H9 (cell line): ENCODE data around the gene TNFSF9. TPM values are rescaled to one million over a fixed set of nuclear protein-coding genes. Genes with fewer than 3 reads are reported as not detected.

Source experiments
- DNase-seq: peaks from one replicate; pipeline ENCODE4 v3.0.0-alpha.2; 2017
- H2AFZ ChIP-seq: one replicate; pipeline ENCODE4 v1.6.1; 2013; ENCODE audit warnings: mild to moderate bottlenecking, low read length, control low read depth, moderate library complexity
- H2AK5ac ChIP-seq: 2 replicates; pipeline ENCODE4 v1.6.1; 2013; ENCODE audit warnings: low read length, control low read depth, mixed read lengths; ENCODE audit not compliant: insufficient read length
- H2BK120ac ChIP-seq: one replicate; pipeline ENCODE4 v1.6.1; 2013; ENCODE audit warnings: low read depth, mild to moderate bottlenecking, low read length, control low read depth, inconsistent platforms; ENCODE audit not compliant: poor library complexity, severe bottlenecking
- H2BK12ac ChIP-seq: 2 replicates; pipeline ENCODE4 v1.6.1; 2013; ENCODE audit warnings: low read length, control low read depth, mixed read lengths, low read depth; ENCODE audit not compliant: insufficient read length
- H2BK15ac ChIP-seq: 2 replicates; pipeline ENCODE4 v1.6.1; 2013; ENCODE audit warnings: low read depth, low read length, control low read depth
- H2BK20ac ChIP-seq: one replicate; pipeline ENCODE4 v1.6.1; 2013; ENCODE audit warnings: low read depth, mild to moderate bottlenecking, low read length, control low read depth, inconsistent platforms; ENCODE audit not compliant: poor library complexity, severe bottlenecking
- H2BK5ac ChIP-seq: 2 replicates; pipeline ENCODE4 v1.6.1; 2013; ENCODE audit warnings: low read length, control low read depth, mixed read lengths; ENCODE audit not compliant: insufficient read length
- H3K14ac ChIP-seq: 2 replicates; pipeline ENCODE4 v1.6.1; 2013; ENCODE audit warnings: low read length, control low read depth; ENCODE audit not compliant: insufficient read depth
- H3K18ac ChIP-seq: 2 replicates; pipeline ENCODE4 v1.6.1; 2013; ENCODE audit warnings: low read depth, mild to moderate bottlenecking, mixed read lengths, low read length, control low read depth; ENCODE audit not compliant: insufficient read length
- H3K23ac ChIP-seq: 2 replicates; pipeline ENCODE4 v1.6.1; 2013; ENCODE audit warnings: low read length, control low read depth, mixed read lengths, low read depth; ENCODE audit not compliant: insufficient read length
- H3K23me2 ChIP-seq: 2 replicates; pipeline ENCODE4 v1.6.1; 2013; ENCODE audit warnings: low read depth, mild to moderate bottlenecking, mixed read lengths, low read length, control low read depth; ENCODE audit not compliant: insufficient read length, poor library complexity, severe bottlenecking
- H3K27ac ChIP-seq: 2 replicates; pipeline ENCODE4 v1.5.1; 2013; ENCODE audit warnings: low read length, control low read depth, mixed read lengths, low read depth; ENCODE audit not compliant: insufficient read length
- H3K27me3 ChIP-seq: 2 replicates; pipeline ENCODE4 v1.6.1; 2013; ENCODE audit warnings: low read length, control low read depth, inconsistent platforms; ENCODE audit not compliant: insufficient read depth
- H3K4ac ChIP-seq: 2 replicates; pipeline ENCODE4 v1.6.1; 2013; ENCODE audit warnings: low read depth, mild to moderate bottlenecking, control low read depth, inconsistent platforms, low read length, moderate library complexity
- H3K4me1 ChIP-seq: 2 replicates; pipeline ENCODE4 v1.6.1; 2013; ENCODE audit warnings: low read length, control low read depth, inconsistent platforms; ENCODE audit not compliant: insufficient read depth
- H3K4me2 ChIP-seq: 2 replicates; pipeline ENCODE4 v1.6.1; 2013; ENCODE audit warnings: low read length, control low read depth, mixed read lengths; ENCODE audit not compliant: insufficient read length, insufficient read depth
- H3K56ac ChIP-seq: 2 replicates; pipeline ENCODE4 v1.6.1; 2013; ENCODE audit warnings: low read depth, mild to moderate bottlenecking, mixed read lengths, low read length, control low read depth; ENCODE audit not compliant: insufficient read length
- H3K79me1 ChIP-seq: 2 replicates; pipeline ENCODE4 v1.6.1; 2013; ENCODE audit warnings: low read depth, mild to moderate bottlenecking, moderate library complexity, low read length, control low read depth, inconsistent platforms; ENCODE audit not compliant: insufficient read depth, poor library complexity, severe bottlenecking
- H3K79me2 ChIP-seq: 2 replicates; pipeline ENCODE4 v1.6.1; 2013; ENCODE audit warnings: low read length, control low read depth, inconsistent platforms; ENCODE audit not compliant: insufficient read depth
- H3K9ac ChIP-seq: 2 replicates; pipeline ENCODE4 v1.6.1; 2013; ENCODE audit warnings: low read length, control low read depth, mixed read lengths; ENCODE audit not compliant: insufficient read length; ENCODE audit errors: extremely low read depth
- H3K9me3 ChIP-seq: one replicate; pipeline ENCODE4 v1.6.1; 2013; ENCODE audit warnings: low read depth, low read length, inconsistent platforms; ENCODE audit not compliant: control insufficient read depth
- H3T11ph ChIP-seq: one replicate; pipeline ENCODE4 v1.6.1; 2013; ENCODE audit warnings: mild to moderate bottlenecking, low read length, control low read depth, inconsistent platforms
- H4K20me1 ChIP-seq: one replicate; pipeline ENCODE4 v1.6.1; 2013; ENCODE audit not compliant: control insufficient read depth, insufficient read length, insufficient read depth
- H4K5ac ChIP-seq: 2 replicates; pipeline ENCODE4 v1.6.1; 2013; ENCODE audit warnings: low read depth, mild to moderate bottlenecking, mixed read lengths, low read length, control low read depth; ENCODE audit not compliant: insufficient read length
- H4K8ac ChIP-seq: replicated peaks from 2 replicates; pipeline ENCODE4 v1.6.1; 2013; ENCODE audit warnings: low read length, control low read depth, mixed read lengths, low read depth; ENCODE audit not compliant: insufficient read length
- H4K91ac ChIP-seq: 2 replicates; pipeline ENCODE4 v1.6.1; 2013; ENCODE audit warnings: low read depth, mild to moderate bottlenecking, moderate library complexity, mixed read lengths, low read length, control low read depth; ENCODE audit not compliant: insufficient read length
- H3K27ac Mint-ChIP-seq, 3 experiments: 2 replicates in 2 of 3; 3 replicates in 1 of 3; pipeline ENCODE4 v1.8.0; 2020 to 2021; ENCODE audit warnings: mixed read lengths in 3 of 3, mild to moderate bottlenecking in 1 of 3, moderate library complexity in 1 of 3
- H3K27me3 Mint-ChIP-seq: 2 replicates; pipeline ENCODE4 v1.8.0; 2021; ENCODE audit warnings: low read depth, mild to moderate bottlenecking, moderate library complexity, mixed read lengths
- H3K36me3 Mint-ChIP-seq, 3 experiments: 2 replicates in 2 of 3; 3 replicates in 1 of 3; pipeline ENCODE4 v1.8.0; 2020 to 2021; ENCODE audit warnings: low read depth in 3 of 3, mixed read lengths in 3 of 3; ENCODE audit not compliant: insufficient read depth in 1 of 3
- H3K4me1 Mint-ChIP-seq, 2 experiments: 2 replicates each; pipeline ENCODE4 v1.8.0; 2020; ENCODE audit warnings: mixed read lengths in 2 of 2
- H3K4me3 Mint-ChIP-seq, 2 experiments: 2 replicates in 1 of 2; 3 replicates in 1 of 2; pipeline ENCODE4 v1.8.0; 2020 to 2021; ENCODE audit warnings: mild to moderate bottlenecking in 2 of 2, mixed read lengths in 2 of 2, moderate library complexity in 1 of 2
- H3K9me3 Mint-ChIP-seq, 2 experiments: 2 replicates in 1 of 2; 3 replicates in 1 of 2; pipeline ENCODE4 v1.8.0; 2020; ENCODE audit warnings: mild to moderate bottlenecking in 2 of 2, mixed read lengths in 2 of 2, moderate library complexity in 1 of 2
- CTCF ChIP-seq: fragments of 200-600 bp; sonication (generic); conservative IDR thresholded peaks from 3 replicates; pipeline ENCODE4 v1.8.0; 2021; ENCODE audit warnings: antibody characterized with exemption, mild to moderate bottlenecking
- WGBS: extraction: QIAGEN DNeasy Blood & Tissue Kit; methylation state at CpG from one replicate; pipeline ENCODE4 v1.1.7; 2013; ENCODE audit warnings: missing lambda C conversion rate, low lambda C conversion rate, mixed read lengths; ENCODE audit not compliant: insufficient read length; ENCODE audit errors: extremely low coverage; 5-methylcytosine and 5-hydroxymethylcytosine counted together
- total RNA-seq: library from RNA; stranded (reverse); gene quantifications from 2 replicates; pipeline ENCODE4 v1.2.1, GENCODE V29; 2021

Gene TNFSF9
- total RNA-seq, 1 experiment from 2014 or later: 1.9 TPM

- H3K27me3 ChIP-seq: no peaks in the 10 kb centered on the region
- H3K27me3 Mint-ChIP-seq: peaks cover 17% of the 10 kb centered on the region
- no peak overlapping the region for H2BK5ac ChIP-seq
- WGBS: no CpG with 5 or more reads among the region's 3 CpGs
- H3K23me2 ChIP-seq: no peaks in the 10 kb centered on the region
- no peak overlapping the region for H3K14ac ChIP-seq
- no peak overlapping the region for H2BK120ac ChIP-seq
- TF ChIP-seq CTCF: no peak
- H2AFZ ChIP-seq: no peak overlapping the region
- no peak overlapping the region for H3K18ac ChIP-seq
- peaks cover 0 to 4% (median 0%) of the 10 kb centered on the region in 3 experiments; a peak in 3 of 7 replicates for H3K36me3 Mint-ChIP-seq
- peaks cover 0 to 8% of the 10 kb centered on the region in 2 experiments; a peak in 2 of 4 replicates for H3K4me1 Mint-ChIP-seq
- no peak overlapping the region for H3T11ph ChIP-seq
- H3K27ac ChIP-seq: no peak overlapping the region
- no peak overlapping the region for H2AK5ac ChIP-seq
- H3K56ac ChIP-seq: no peak overlapping the region
- H2BK20ac ChIP-seq: no peak overlapping the region
- H3K9me3 ChIP-seq: peaks cover 5% of the 10 kb centered on the region
- H4K20me1 ChIP-seq: no peaks in the 10 kb centered on the region
- no peak for DNase-seq
- H3K23ac ChIP-seq: no peak overlapping the region
- H4K8ac ChIP-seq: no peak overlapping the region
- no peaks in the 10 kb centered on the region for H3K79me2 ChIP-seq
- no peak overlapping the region for H3K9ac ChIP-seq
- no peak overlapping the region for H3K4me2 ChIP-seq
- no peaks in the 10 kb centered on the region for H3K79me1 ChIP-seq
- peaks cover 24 to 61% of the 10 kb centered on the region in 2 experiments for H3K9me3 Mint-ChIP-seq
- no peaks in the 10 kb centered on the region for H3K4me1 ChIP-seq
- H3K27ac Mint-ChIP-seq: no peak overlapping the region
- no peak overlapping the region for H2BK12ac ChIP-seq
- H2BK15ac ChIP-seq: no peak overlapping the region
- no peak overlapping the region for H4K91ac ChIP-seq
- H3K4me3 Mint-ChIP-seq: no peak overlapping the region
- no peak overlapping the region for H4K5ac ChIP-seq
- H3K4ac ChIP-seq: no peak overlapping the region
Observed at GRCh38 chr19:6568816-6569215, 38.0 kb downstream of the TNFSF9 start.
